GM23248 (cell line): ENCODE measurements around the gene PREB.
"Not testable (repeated sequence)": the region's sequence is repeated elsewhere in the genome, so short reads cannot be mapped to it uniquely, and the experiment has no call there.

Experiments used
- EZH2 ChIP-seq: fragments of 200-600 bp; sonication (generic); IDR thresholded peaks from 2 replicates; pipeline ENCODE4 v1.6.1; 2018; ENCODE audit warnings: antibody characterized with exemption, mild to moderate bottlenecking; ENCODE audit not compliant: insufficient read depth, poor library complexity, severe bottlenecking
- EZH2phosphoT487 ChIP-seq: fragments of 200-600 bp; sonication (generic); IDR thresholded peaks from 2 replicates; pipeline ENCODE4 v1.6.1; 2018; ENCODE audit warnings: antibody characterized with exemption, moderate library complexity, mild to moderate bottlenecking, low read depth; ENCODE audit not compliant: insufficient read depth

DNA sequence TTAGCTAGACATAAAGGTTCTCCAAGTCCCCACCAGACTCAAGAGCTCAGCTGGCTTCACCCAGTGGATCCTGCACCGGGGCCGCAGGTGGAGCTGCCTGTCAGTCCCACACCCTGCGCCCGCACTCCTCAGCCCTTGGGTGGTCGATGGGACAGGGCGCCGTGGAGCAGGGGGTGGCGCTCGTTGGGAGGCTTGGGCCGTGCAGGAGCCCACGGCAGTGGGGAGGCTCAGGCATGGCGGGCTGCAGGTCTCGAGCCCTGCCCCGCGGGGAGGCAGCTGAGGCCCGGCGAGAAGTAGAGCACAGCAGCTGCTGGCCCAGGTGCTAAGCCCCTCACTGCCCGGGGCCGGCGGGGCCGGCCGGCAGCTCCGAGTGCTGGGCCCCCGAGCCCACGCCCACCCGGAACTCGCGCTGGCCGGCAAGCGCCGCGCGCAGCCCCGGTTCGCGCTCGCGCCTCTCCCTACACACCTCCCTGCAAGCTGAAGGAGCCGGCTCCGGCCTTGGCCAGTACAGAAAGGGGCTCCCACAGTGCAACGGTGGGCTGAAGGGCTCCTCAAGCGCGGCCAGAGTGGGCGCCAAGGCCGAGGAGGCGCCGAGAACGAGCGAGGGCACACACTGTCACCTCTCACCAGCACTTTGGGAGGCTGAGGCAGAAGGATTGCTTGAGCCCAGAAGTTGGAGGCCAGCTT, 22.9 kb downstream of the PREB start:
- TF ChIP-seq EZH2, EZH2phosphoT487: not testable (repeated sequence)
